Testis (tissue), 3 donors: ENCODE measurements around the gene ITPA. TPM values are rescaled to one million over a fixed set of nuclear protein-coding genes. Genes with fewer than 3 reads are reported as not detected.
A peak's percentile ranks its signal among the peaks of the same experiment; 100 is the strongest.
"Not testable (repeated sequence)": the region's sequence is repeated elsewhere in the genome, so short reads cannot be mapped to it uniquely, and the experiment has no call there.

Source experiments
- DNase-seq: peaks from one replicate; pipeline ENCODE4 v3.0.0-alpha.2; 2019
- H3K27ac ChIP-seq, 2 donors: fragments of 200-600 bp; sonication (generic); one replicate each; pipeline ENCODE4 v1.5.1; 2019
- H3K27me3 ChIP-seq: fragments of 200-600 bp; sonication (generic); one replicate; pipeline ENCODE4 v1.5.1; 2019
- H3K36me3 ChIP-seq: fragments of 200-600 bp; sonication (generic); one replicate; pipeline ENCODE4 v1.5.1; 2017; ENCODE audit warnings: low read depth; ENCODE audit errors: missing control alignments
- H3K4me1 ChIP-seq: fragments of 200-600 bp; sonication (generic); one replicate; pipeline ENCODE4 v1.5.1; 2019
- H3K4me3 ChIP-seq, 2 donors: fragments of 200-600 bp; sonication (generic); one replicate each; pipeline ENCODE4 v1.5.1; 2017 to 2019
- H3K9me3 ChIP-seq: fragments of 200-600 bp; sonication (generic); one replicate; pipeline ENCODE4 v1.5.1; 2017
- CTCF ChIP-seq, 3 experiments: fragments of 450-650 bp in 2 of 3; fragments of 200-600 bp in 1 of 3; sonication (generic) in 1 of 3; IDR thresholded peaks; one replicate each; pipeline ENCODE4 v1.5.1; 2016 to 2019; ENCODE audit warnings: antibody characterized with exemption in 3 of 3, mild to moderate bottlenecking in 2 of 3, moderate library complexity in 1 of 3
- POLR2A ChIP-seq: fragments of 450-650 bp; IDR thresholded peaks from one replicate; pipeline ENCODE4 v1.6.1; 2017; ENCODE audit warnings: antibody characterized with exemption, mild to moderate bottlenecking, moderate library complexity
- WGBS, 2 donors: methylation state at CpG; one replicate each; pipeline ENCODE4 v1.1.5; 2018; 5-methylcytosine and 5-hydroxymethylcytosine counted together
- intact Hi-C: fragments of 100-400 bp; cut with DNase I; formaldehyde crosslinking; loops from one replicate; pipeline ENCODE4 v1.15.1; 2023; ENCODE audit warnings: low total_unique reads
- polyA plus RNA-seq: library from polyadenylated mRNA; stranded (reverse); fragments of 350-450 nt; fragmentation: Illumina TruSeq; extraction: RNeasy Lipid Tissue Mini Kit (QIAGEN cat#74804); gene quantifications from one replicate; pipeline ENCODE4 v1.2.3, GENCODE V29; 2014; ENCODE audit warnings: low read depth, low replicate concordance; ENCODE audit not compliant: insufficient read depth
- total RNA-seq, 2 donors: library from RNA; depleted of rRNA; stranded (reverse); fragments of >200 nt; gene quantifications; one replicate each; pipeline ENCODE4 v1.2.3, GENCODE V29; 2016

ITPA gene
- total and polyA plus RNA-seq, 3 donors from 2014 or later, result 36.4 to 49.8 (median 42.2) TPM

- no peak for TF ChIP-seq POLR2A
- no peak for TF ChIP-seq CTCF (IDR thresholded peaks at IDR 0.05)
- DNase-seq, result no peak
- intact Hi-C loops, result no loop called here
- peak overlapping the region; percentile 72 to 82 for H3K4me3 ChIP-seq
- no peaks in the 10 kb centered on the region for H3K9me3 ChIP-seq
- no peak overlapping the region for H3K27ac ChIP-seq
- WGBS, 2 donors, result 1 to 3% methylated on average over 5 to 10 of the region's 10 CpGs
- H3K36me3 ChIP-seq, result no peaks in the 10 kb centered on the region
- H3K4me1 ChIP-seq, result peaks cover 7% of the 10 kb centered on the region
- no peaks in the 10 kb centered on the region for H3K27me3 ChIP-seq
Measured at GRCh38 chr20:3209946-3210317, 634 bp downstream of the ITPA start.

DNA sequence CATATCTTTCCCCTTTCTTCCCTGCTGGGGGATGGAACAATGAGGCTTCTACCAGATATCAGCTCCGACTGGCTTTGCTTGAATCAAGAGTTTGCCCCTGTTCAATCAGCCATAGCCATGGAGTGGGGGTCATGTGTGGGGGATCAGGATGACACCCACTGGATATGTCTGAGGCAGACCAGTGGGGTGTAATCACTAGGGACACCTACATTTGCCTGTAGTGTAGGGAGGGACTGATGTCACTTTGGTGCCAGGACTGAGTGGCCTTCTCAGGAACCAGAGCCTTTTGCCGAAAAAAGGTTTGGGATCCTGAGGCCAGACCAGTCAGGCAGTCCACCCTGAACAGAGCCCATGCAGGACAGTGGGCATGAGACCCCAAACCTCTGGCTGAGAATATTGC lies 1.0 kb downstream of the ITPA start:
- intact Hi-C loops, result no loop called here
- peaks cover 7% of the 10 kb centered on the region for H3K4me1 ChIP-seq
- no peak for DNase-seq
- 27 to 60% methylated on average over 1 to 2 of the region's 2 CpGs for WGBS, 2 donors
- TF ChIP-seq CTCF (IDR thresholded peaks at IDR 0.05) (no peak), POLR2A (no peak)
- no peaks in the 10 kb centered on the region for H3K9me3 ChIP-seq
- H3K36me3 ChIP-seq, result no peaks in the 10 kb centered on the region
- H3K27ac ChIP-seq, result no peak overlapping the region
- no peaks in the 10 kb centered on the region for H3K27me3 ChIP-seq
- no peak overlapping the region for H3K4me3 ChIP-seq

DNA sequence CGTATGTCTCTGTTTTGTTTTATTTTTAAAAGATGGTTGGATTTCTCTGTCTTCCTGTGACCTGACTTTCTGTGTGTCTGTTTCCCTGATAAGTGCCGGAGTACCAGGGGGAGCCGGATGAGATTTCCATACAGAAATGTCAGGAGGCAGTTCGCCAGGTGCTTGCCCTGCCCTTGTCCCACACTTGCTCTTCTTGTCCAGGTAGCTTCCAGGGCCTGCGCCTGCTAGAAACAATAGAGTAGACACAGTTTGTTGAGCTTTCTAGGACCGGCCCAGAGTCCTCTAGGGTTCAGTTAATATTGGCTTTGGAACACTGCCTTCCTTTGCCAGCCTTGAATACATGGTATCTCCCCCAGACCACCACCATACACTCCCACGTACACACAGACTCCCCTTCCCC lies 3.9 kb downstream of the ITPA start:
- intact Hi-C loops, result no loop called here

GRCh38 chr20:3215359-3215917 lies 6.1 kb downstream of the ITPA start:
- 94 to 95% methylated on average over 7 of the region's 7 CpGs for whole genome bisulfite sequencing, 2 donors
- H3K27me3 ChIP-seq, DNase-seq, H3K9me3 ChIP-seq, H3K4me3 ChIP-seq, H3K4me1 ChIP-seq, H3K27ac ChIP-seq, H3K36me3 ChIP-seq, intact Hi-C loops: not testable (repeated sequence)

More for the DNA sequence above, 3.9 kb downstream of the ITPA start:
- Histone ChIP-seq H3K27ac (no peak overlapping the region), H3K9me3 (no peaks in the 10 kb centered on the region), H3K4me3 (no peak overlapping the region), H3K27me3 (no peaks in the 10 kb centered on the region), H3K36me3 (no peaks in the 10 kb centered on the region), H3K4me1 (peaks cover 7% of the 10 kb centered on the region)
- 80 to 91% methylated on average over 7 of the region's 7 CpGs for WGBS, 2 donors
- DNase-seq, result no peak
- no peak for TF ChIP-seq CTCF (IDR thresholded peaks at IDR 0.05)
- TF ChIP-seq POLR2A, result no peak

DNA sequence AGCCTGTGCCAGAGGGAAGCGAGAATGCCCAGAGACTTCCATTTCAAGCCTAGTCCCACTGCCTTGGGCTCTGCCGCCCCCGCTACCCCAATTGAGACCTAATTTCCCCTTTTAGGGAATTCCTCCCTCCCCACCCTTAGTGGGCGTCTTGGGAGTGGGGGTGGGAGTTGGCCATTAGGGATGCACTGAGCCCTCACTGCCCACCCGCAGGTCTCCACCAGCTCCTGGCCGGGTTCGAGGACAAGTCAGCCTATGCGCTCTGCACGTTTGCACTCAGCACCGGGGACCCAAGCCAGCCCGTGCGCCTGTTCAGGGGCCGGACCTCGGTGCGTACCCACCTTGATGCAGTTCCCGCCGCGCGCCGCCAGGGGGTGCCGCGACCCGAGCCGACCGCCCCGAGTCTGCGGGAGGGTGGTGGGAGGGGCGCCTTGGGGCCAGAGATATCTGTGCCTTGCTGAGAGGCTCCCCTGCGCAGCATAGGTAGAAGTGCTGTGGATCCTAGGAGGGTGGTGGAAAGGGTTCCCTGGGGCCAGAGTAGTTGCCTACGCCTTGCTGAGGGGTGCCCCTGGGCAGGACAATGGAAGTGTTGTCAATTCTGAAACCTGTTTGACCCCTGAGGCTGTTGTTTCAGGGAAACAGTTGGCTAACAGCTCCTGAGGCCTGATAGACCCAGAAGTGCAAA lies 9.2 kb downstream of the ITPA start:
- intact Hi-C loops, result no loop called here
- Histone ChIP-seq H3K27me3 (no peaks in the 10 kb centered on the region), H3K27ac (no peak overlapping the region), H3K9me3 (no peaks in the 10 kb centered on the region), H3K4me1 (no peaks in the 10 kb centered on the region), H3K4me3 (peak overlapping the region in 1 of 2 donors; percentile 5), H3K36me3 (no peaks in the 10 kb centered on the region)
- WGBS, 2 donors, result 21 to 42% methylated on average over 7 to 25 of the region's 30 CpGs
- TF ChIP-seq POLR2A (no peak), CTCF (IDR thresholded peaks at IDR 0.05) (peak; percentile 85 to 95 (median 91))
- peak; percentile 69 for DNase-seq
